ENCODE measurements around the gene LRMDA. TPM values are rescaled to one million over a fixed set of nuclear protein-coding genes. Genes with fewer than 3 reads are reported as not detected.

The LRMDA gene
- total RNA-seq, 1 donor from 2014 or later: 0.19 TPM

DNA sequence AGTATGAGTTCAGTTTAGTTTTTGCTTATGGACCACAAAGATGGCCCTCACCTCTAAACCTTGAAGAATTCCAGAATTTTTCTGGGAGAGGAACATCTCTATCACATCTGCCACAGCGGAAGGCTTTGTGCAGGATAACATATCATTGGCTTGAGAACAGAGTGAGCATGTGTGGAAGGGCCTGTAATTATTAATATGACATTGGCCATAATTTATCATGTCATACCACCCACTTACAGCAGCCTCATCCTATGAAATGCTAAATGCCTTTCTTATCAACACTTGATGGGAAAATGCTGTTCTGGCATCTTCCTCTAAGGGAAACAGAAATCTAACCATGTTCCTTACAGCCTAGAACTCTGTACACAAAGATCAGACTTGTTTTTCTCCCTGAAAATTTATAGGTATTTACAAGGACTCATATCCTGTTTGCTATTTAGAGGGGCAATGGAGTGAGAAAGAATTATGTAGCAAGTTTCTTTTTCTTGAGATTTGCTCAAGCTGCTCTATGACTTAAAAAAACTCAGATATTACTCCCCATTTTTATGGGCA is 817.3 kb downstream of the LRMDA start:
- no peak overlapping the region for H3K4me3 Mint-ChIP-seq (ENCODE audit: unreplicated experiment)
- no peaks in the 10 kb centered on the region for H3K36me3 Mint-ChIP-seq (ENCODE audit: unreplicated experiment)
- H3K9me3 Mint-ChIP-seq (ENCODE audit: unreplicated experiment): no peaks in the 10 kb centered on the region
- H3K27ac Mint-ChIP-seq (ENCODE audit: unreplicated experiment): no peak overlapping the region
- H3K27me3 Mint-ChIP-seq (ENCODE audit: unreplicated experiment): peaks cover 11% of the 10 kb centered on the region
- H3K4me1 Mint-ChIP-seq (ENCODE audit: unreplicated experiment): peaks cover 7% of the 10 kb centered on the region
- DNase-seq (ENCODE audit: extremely low spot score, unreplicated experiment): no peak
- TF ChIP-seq, protein P1, sequence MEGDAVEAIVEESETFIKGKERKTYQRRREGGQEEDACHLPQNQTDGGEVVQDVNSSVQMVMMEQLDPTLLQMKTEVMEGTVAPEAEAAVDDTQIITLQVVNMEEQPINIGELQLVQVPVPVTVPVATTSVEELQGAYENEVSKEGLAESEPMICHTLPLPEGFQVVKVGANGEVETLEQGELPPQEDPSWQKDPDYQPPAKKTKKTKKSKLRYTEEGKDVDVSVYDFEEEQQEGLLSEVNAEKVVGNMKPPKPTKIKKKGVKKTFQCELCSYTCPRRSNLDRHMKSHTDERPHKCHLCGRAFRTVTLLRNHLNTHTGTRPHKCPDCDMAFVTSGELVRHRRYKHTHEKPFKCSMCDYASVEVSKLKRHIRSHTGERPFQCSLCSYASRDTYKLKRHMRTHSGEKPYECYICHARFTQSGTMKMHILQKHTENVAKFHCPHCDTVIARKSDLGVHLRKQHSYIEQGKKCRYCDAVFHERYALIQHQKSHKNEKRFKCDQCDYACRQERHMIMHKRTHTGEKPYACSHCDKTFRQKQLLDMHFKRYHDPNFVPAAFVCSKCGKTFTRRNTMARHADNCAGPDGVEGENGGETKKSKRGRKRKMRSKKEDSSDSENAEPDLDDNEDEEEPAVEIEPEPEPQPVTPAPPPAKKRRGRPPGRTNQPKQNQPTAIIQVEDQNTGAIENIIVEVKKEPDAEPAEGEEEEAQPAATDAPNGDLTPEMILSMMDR (IDR thresholded peaks at IDR 0.05): no peak

DNA sequence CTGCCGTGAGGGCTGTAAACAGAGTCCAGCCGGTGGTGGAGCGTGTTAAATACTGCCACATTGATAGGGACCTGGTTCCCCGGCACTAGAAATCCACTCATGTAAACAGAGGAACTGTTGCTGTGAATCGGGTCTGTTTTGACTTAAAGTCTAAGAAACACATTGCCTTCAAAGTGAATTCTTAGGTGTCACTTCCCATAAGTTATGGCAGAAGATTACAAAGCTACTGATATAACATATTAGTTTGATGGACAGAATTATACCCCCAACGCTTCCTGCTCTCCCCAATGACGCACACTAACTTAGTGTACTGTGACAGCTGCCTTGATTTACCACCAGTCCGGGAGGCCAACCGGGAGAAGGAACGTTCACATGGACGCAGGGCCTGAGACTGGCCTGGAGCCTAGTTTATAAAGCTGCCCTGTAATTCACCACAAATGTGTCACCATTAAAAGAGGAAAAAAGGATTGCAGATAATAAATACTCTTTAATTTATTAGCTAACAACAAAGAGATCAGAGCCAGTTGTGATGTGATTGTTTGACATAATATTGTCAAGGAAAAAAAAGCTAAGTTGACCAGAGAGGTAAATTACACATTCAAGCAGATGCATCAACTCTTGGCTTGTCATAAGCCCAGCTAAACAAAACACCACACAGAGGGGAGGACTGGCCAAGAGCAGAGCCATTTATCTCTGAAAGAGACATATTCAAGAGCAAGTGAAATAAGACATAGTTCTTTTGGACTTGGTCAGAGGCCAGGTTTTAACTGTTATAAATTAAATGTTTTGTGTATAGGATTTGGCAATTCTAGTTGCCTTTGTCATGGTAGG is 820.6 kb downstream of the LRMDA start:
- no peak overlapping the region for H3K27ac Mint-ChIP-seq (ENCODE audit: unreplicated experiment)

DNA sequence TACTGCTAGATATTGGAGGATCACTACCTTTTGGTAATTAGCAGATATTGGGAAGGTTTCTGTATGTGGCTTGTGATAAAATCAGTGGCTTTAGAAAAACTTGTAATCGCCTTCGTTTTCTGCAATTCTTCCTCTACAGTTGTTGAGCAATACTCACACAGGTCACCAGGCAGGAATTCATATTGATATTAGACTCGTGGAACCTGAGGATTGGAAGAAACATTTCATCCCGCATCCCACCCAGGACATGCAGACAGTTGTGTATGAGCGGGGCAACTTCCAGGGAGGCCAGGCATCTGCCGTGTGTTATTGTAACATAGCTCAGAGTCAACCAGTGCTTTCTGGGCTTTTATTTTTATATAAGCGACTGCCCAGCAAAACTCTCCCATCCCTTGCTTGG is 821.3 kb downstream of the LRMDA start:
- Mint-ChIP-seq H3K27me3 (ENCODE audit: unreplicated experiment) (peaks cover 9% of the 10 kb centered on the region), H3K27ac (ENCODE audit: unreplicated experiment) (no peak overlapping the region), H3K9me3 (ENCODE audit: unreplicated experiment) (no peaks in the 10 kb centered on the region), H3K4me3 (ENCODE audit: unreplicated experiment) (no peak overlapping the region), H3K4me1 (ENCODE audit: unreplicated experiment) (peaks cover 4% of the 10 kb centered on the region), H3K36me3 (ENCODE audit: unreplicated experiment) (no peaks in the 10 kb centered on the region)
- DNase-seq (ENCODE audit: extremely low spot score, unreplicated experiment): no peak
- TF ChIP-seq, protein P1 (IDR thresholded peaks at IDR 0.05): no peak

More for the DNA sequence above, 820.6 kb downstream of the LRMDA start:
- no peaks in the 10 kb centered on the region for H3K36me3 Mint-ChIP-seq (ENCODE audit: unreplicated experiment)
- H3K9me3 Mint-ChIP-seq (ENCODE audit: unreplicated experiment): no peaks in the 10 kb centered on the region
- H3K27me3 Mint-ChIP-seq (ENCODE audit: unreplicated experiment): peaks cover 12% of the 10 kb centered on the region
- TF ChIP-seq, protein P1 (IDR thresholded peaks at IDR 0.05): no peak
- H3K4me1 Mint-ChIP-seq (ENCODE audit: unreplicated experiment): peaks cover 4% of the 10 kb centered on the region
- no peak overlapping the region for H3K4me3 Mint-ChIP-seq (ENCODE audit: unreplicated experiment)
- DNase-seq (ENCODE audit: extremely low spot score, unreplicated experiment): no peak

DNA sequence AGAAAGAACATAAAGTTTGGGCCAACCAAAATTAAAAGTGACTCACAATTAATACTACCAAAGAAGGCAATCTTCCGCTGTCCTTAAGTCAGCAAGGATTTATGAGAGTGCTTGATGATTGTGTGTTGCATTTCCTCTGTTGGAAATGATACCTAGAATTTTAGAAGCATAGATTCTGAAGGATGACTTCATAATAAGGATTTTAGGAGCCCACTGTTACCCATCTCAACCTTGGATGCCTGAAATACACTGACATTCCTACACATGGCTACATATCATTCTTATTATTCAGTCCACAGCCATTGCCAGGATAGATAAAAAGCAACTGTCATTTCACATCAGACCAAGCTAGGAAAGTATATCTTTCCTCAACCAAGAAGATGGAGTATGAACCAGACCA is 823.8 kb downstream of the LRMDA start:
- peaks cover 14% of the 10 kb centered on the region for H3K9me3 Mint-ChIP-seq (ENCODE audit: unreplicated experiment)
- TF ChIP-seq, protein P1 (IDR thresholded peaks at IDR 0.05): no peak
- DNase-seq (ENCODE audit: extremely low spot score, unreplicated experiment): no peak
- H3K4me1 Mint-ChIP-seq (ENCODE audit: unreplicated experiment): peaks cover 4% of the 10 kb centered on the region
- no peak overlapping the region for H3K4me3 Mint-ChIP-seq (ENCODE audit: unreplicated experiment)
- H3K27me3 Mint-ChIP-seq (ENCODE audit: unreplicated experiment): peaks cover 16% of the 10 kb centered on the region
- H3K27ac Mint-ChIP-seq (ENCODE audit: unreplicated experiment): no peak overlapping the region
- H3K36me3 Mint-ChIP-seq (ENCODE audit: unreplicated experiment): peaks cover 6% of the 10 kb centered on the region

DNA sequence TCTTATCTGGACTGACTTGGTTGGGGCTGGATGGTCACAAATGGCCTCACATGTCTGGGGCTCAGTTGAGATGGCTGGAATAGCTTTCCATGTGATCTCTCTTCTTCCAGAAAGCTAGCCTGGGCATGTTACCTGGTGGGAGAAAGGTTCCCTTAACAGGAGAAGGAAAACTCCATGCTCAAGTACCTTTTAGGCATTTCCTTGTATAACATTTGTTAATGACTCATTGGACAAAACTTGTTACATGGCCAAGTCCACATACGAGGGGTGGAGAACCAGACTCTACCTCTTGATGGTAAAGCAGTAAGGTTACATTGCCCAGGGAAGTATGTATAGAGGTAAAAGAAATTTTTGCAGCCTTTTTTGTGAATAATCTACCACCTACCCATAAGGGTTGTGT is 826.4 kb downstream of the LRMDA start:
- Mint-ChIP-seq H3K4me3 (ENCODE audit: unreplicated experiment) (no peak overlapping the region), H3K27ac (ENCODE audit: unreplicated experiment) (no peak overlapping the region), H3K27me3 (ENCODE audit: unreplicated experiment) (peaks cover 16% of the 10 kb centered on the region), H3K4me1 (ENCODE audit: unreplicated experiment) (no peaks in the 10 kb centered on the region), H3K9me3 (ENCODE audit: unreplicated experiment) (peaks cover 19% of the 10 kb centered on the region), H3K36me3 (ENCODE audit: unreplicated experiment) (peaks cover 9% of the 10 kb centered on the region)
- no peak for DNase-seq (ENCODE audit: extremely low spot score, unreplicated experiment)
- TF ChIP-seq, protein P1 (IDR thresholded peaks at IDR 0.05): no peak
